ENCODE data around the gene SDK1. TPM values are rescaled to one million over a fixed set of nuclear protein-coding genes. Genes with fewer than 3 reads are reported as not detected.

SDK1 gene
- total and polyA plus RNA-seq, 2 experiments from 2014 or later = 2.1 to 10.0 TPM

- H3F3A ChIP-seq (replicated peaks; ENCODE audit: low read depth) = no peaks in the 10 kb centered on the region
- no peaks in the 10 kb centered on the region for H3K27me3 ChIP-seq (ENCODE audit: insufficient read depth)
- Mint-ChIP-seq H3K4me3 (no peak overlapping the region), H3K4me1 (peaks cover 52% of the 10 kb centered on the region), H3K36me3 (ENCODE audit: low read depth) (no peaks in the 10 kb centered on the region; the same call in 2 of the 3 replicates), H3K9me3 (no peaks in the 10 kb centered on the region), H3K27me3 (ENCODE audit: insufficient read depth, low read depth, poor library complexity) (peaks cover 6% of the 10 kb centered on the region), H3K27ac (no peak overlapping the region)
- DNase-seq (ENCODE audit: low spot score) (no peak), ATAC-seq (no peak)
- no peaks in the 10 kb centered on the region for H4K20me1 ChIP-seq (replicated peaks; ENCODE audit: insufficient read depth)
- no peaks in the 10 kb centered on the region for H3K79me2 ChIP-seq (replicated peaks; ENCODE audit: insufficient read depth)
- H3K36me3 ChIP-seq (ENCODE audit: insufficient read depth) = no peaks in the 10 kb centered on the region
- H3K9me2 ChIP-seq (ENCODE audit: insufficient read depth) = no peaks in the 10 kb centered on the region
- peaks cover 15% of the 10 kb centered on the region for H3K4me1 ChIP-seq (ENCODE audit: insufficient read depth)
- no peak overlapping the region for H3K27ac ChIP-seq (ENCODE audit: low read depth)
- no peak overlapping the region for H2AFZ ChIP-seq
- no peak overlapping the region for H3K4me2 ChIP-seq
- no peak for TF ChIP-seq ZNF462 (CRISPR knock-in tag; IDR thresholded peaks at IDR 0.05)
- no peak for TF ChIP-seq NANOG (IDR thresholded peaks at IDR 0.05; ENCODE audit: borderline replicate concordance)
- TF ChIP-seq CTCF (conservative IDR thresholded peaks at IDR 0.05; ENCODE audit: low read depth in 2 of 2) = no peak
- TF ChIP-seq CREB1 (CRISPR knock-in tag; IDR thresholded peaks at IDR 0.05; ENCODE audit: low read depth) = no peak
- no peak for TF ChIP-seq ZNF114 (CRISPR knock-in tag; IDR thresholded peaks at IDR 0.05)
- no peak for TF ChIP-seq STAT1 (IDR thresholded peaks at IDR 0.05; ENCODE audit: unreplicated experiment)
- no peak for TF ChIP-seq ZNF331 (CRISPR knock-in tag; IDR thresholded peaks at IDR 0.05; ENCODE audit: low read depth)
- no peak for TF ChIP-seq REST (IDR thresholded peaks at IDR 0.05; ENCODE audit: unreplicated experiment)
- no peak for TF ChIP-seq JUNB (IDR thresholded peaks at IDR 0.05; ENCODE audit: unreplicated experiment)
- TF ChIP-seq POLR2AphosphoS5 (IDR thresholded peaks at IDR 0.05; ENCODE audit: low read depth) = no peak
- no peak for TF ChIP-seq ETS1 (IDR thresholded peaks at IDR 0.05)
- no peak for TF ChIP-seq EZH2 (IDR thresholded peaks at IDR 0.05; ENCODE audit: low read depth, unreplicated experiment)
- no peak for TF ChIP-seq EZH2phosphoT487 (IDR thresholded peaks at IDR 0.05; ENCODE audit: unreplicated experiment)
- H3K4me3 ChIP-seq = no peak overlapping the region
These were observed 833.2 kb downstream of the SDK1 start for GRCh38 chr7:4134204-4134603.

Measured in GM23338 (cell line).